Panc1 (cell line): ENCODE results near the gene RALGPS2.

Experiments used
- POLR2AphosphoS5 ChIP-seq: IDR thresholded peaks from 2 replicates; pipeline ENCODE4 v1.6.1; 2012; ENCODE audit warnings: mild to moderate bottlenecking, low read depth, low read length, moderate library complexity
- TF ChIP-seq, protein P1 (sequence below): fragments of 450-650 bp; IDR thresholded peaks from 2 replicates; pipeline ENCODE4 v1.5.1; 2017; ENCODE audit warnings: mild to moderate bottlenecking
- TF ChIP-seq, protein P2 (sequence below), 2 experiments: IDR thresholded peaks; 2 replicates each; pipeline ENCODE4 v1.6.1; 2011 to 2012; ENCODE audit warnings: low read depth in 2 of 2, control low read depth in 1 of 2, low read length in 1 of 2, mild to moderate bottlenecking in 1 of 2, moderate library complexity in 1 of 2; ENCODE audit not compliant: insufficient read depth in 1 of 2

GRCh38 chr1:178704833-178705232, 20.2 kb upstream of the RALGPS2 start:
- TF ChIP-seq, protein P1, sequence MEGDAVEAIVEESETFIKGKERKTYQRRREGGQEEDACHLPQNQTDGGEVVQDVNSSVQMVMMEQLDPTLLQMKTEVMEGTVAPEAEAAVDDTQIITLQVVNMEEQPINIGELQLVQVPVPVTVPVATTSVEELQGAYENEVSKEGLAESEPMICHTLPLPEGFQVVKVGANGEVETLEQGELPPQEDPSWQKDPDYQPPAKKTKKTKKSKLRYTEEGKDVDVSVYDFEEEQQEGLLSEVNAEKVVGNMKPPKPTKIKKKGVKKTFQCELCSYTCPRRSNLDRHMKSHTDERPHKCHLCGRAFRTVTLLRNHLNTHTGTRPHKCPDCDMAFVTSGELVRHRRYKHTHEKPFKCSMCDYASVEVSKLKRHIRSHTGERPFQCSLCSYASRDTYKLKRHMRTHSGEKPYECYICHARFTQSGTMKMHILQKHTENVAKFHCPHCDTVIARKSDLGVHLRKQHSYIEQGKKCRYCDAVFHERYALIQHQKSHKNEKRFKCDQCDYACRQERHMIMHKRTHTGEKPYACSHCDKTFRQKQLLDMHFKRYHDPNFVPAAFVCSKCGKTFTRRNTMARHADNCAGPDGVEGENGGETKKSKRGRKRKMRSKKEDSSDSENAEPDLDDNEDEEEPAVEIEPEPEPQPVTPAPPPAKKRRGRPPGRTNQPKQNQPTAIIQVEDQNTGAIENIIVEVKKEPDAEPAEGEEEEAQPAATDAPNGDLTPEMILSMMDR = no peak
- TF ChIP-seq, protein P2, sequence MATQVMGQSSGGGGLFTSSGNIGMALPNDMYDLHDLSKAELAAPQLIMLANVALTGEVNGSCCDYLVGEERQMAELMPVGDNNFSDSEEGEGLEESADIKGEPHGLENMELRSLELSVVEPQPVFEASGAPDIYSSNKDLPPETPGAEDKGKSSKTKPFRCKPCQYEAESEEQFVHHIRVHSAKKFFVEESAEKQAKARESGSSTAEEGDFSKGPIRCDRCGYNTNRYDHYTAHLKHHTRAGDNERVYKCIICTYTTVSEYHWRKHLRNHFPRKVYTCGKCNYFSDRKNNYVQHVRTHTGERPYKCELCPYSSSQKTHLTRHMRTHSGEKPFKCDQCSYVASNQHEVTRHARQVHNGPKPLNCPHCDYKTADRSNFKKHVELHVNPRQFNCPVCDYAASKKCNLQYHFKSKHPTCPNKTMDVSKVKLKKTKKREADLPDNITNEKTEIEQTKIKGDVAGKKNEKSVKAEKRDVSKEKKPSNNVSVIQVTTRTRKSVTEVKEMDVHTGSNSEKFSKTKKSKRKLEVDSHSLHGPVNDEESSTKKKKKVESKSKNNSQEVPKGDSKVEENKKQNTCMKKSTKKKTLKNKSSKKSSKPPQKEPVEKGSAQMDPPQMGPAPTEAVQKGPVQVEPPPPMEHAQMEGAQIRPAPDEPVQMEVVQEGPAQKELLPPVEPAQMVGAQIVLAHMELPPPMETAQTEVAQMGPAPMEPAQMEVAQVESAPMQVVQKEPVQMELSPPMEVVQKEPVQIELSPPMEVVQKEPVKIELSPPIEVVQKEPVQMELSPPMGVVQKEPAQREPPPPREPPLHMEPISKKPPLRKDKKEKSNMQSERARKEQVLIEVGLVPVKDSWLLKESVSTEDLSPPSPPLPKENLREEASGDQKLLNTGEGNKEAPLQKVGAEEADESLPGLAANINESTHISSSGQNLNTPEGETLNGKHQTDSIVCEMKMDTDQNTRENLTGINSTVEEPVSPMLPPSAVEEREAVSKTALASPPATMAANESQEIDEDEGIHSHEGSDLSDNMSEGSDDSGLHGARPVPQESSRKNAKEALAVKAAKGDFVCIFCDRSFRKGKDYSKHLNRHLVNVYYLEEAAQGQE (IDR thresholded peaks at IDR 0.05; ENCODE audit: insufficient read depth in 1 of 2, low read depth in 2 of 2, low read length in 1 of 2) = no peak
- no peak for TF ChIP-seq POLR2AphosphoS5
